Nasal cavity respiratory epithelium epithelial cell of viscerocranial mucosa (primary cell): ENCODE measurements around the gene TOR1B. TPM values are rescaled to one million over a fixed set of nuclear protein-coding genes. Genes with fewer than 3 reads are reported as not detected.

Experiments used
- total RNA-seq: library from RNA; depleted of rRNA; stranded (reverse); fragments of >200 nt; gene quantifications from 2 replicates; pipeline ENCODE4 v1.2.3, GENCODE V29; 2014

TOR1B gene, protein sequence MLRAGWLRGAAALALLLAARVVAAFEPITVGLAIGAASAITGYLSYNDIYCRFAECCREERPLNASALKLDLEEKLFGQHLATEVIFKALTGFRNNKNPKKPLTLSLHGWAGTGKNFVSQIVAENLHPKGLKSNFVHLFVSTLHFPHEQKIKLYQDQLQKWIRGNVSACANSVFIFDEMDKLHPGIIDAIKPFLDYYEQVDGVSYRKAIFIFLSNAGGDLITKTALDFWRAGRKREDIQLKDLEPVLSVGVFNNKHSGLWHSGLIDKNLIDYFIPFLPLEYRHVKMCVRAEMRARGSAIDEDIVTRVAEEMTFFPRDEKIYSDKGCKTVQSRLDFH
- total RNA-seq: 29.0 and 30.5 TPM in 2 replicates

DNA sequence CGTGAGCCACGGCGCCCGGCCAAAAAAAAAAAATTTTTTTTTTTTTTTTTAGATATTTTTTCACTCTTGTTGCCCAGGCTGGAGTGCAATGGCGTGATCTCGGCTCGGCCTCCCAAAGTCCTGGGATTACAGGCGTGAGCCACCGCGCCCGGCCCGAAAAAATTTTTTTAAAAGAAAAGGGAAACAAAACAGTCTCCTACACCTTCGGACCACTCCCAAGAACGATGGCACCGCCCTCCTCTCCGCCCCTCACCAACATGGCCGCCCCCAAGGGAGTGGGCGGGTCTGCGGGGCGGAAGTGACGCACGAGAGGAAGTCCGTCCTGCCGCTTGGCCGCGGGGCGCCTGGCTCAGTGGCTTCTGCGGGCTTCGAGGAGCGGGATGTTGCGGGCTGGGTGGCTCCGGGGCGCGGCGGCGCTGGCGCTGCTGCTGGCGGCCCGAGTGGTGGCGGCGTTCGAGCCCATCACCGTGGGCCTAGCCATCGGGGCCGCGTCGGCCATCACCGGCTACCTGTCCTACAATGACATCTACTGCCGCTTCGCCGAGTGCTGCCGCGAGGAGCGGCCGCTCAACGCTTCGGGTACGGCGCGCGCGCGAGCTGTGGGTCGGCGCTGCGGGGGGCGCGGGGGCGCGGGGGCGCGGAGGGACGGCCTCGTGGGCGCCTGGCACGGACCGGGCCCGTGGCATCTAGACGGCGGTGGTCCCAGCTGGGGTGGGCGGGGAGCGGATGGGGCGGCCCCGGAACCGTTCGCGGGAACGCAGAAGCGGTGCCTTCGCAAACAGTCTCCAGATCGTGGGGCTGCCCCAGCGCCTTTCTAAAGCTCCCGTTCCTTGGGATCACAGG lies at the start of gene TOR1B:
TSS of gene TOR1B (plus strand) at position 352 of the 843 bp plus-strand sequence. CDS start at position 381, 29 bp downstream.

DNA sequence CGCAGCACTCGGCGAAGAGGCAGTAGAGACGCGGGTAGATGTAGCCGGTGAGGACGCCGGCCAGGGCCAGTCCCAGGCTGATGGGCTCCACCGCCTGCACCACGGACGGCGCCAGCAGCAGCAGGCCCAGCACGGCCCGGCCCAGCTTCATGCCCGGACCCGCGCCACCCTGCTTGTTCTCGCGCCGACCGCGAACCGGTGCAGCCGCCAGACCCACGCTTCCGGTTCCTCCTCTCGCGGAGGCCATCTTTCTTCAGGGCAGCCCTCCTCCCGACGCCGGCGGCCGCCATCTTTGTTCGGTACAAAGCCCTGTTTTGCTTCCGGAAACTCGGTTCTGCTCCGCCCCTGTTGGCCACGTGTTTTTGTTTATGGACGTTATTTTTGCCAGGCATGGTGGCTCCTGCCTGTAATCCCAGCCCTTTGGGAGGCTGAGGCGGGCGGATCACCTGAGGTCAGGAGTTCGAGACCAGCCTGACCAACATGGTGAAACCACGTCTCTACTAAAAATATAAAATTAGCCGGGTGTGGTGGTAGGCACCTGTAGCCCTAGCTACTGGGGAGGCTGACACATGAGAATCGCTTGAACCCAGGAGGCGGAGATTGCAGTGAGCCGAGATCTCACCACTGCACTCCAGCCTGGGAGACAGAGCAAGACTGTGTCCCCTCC lies 21.1 kb downstream of the TOR1B start, which contains the start of gene TOR1A:
TSS of gene TOR1A (minus strand) at position 202 of the 667 bp plus-strand sequence. CDS start at position 151, 51 bp downstream.

DNA sequence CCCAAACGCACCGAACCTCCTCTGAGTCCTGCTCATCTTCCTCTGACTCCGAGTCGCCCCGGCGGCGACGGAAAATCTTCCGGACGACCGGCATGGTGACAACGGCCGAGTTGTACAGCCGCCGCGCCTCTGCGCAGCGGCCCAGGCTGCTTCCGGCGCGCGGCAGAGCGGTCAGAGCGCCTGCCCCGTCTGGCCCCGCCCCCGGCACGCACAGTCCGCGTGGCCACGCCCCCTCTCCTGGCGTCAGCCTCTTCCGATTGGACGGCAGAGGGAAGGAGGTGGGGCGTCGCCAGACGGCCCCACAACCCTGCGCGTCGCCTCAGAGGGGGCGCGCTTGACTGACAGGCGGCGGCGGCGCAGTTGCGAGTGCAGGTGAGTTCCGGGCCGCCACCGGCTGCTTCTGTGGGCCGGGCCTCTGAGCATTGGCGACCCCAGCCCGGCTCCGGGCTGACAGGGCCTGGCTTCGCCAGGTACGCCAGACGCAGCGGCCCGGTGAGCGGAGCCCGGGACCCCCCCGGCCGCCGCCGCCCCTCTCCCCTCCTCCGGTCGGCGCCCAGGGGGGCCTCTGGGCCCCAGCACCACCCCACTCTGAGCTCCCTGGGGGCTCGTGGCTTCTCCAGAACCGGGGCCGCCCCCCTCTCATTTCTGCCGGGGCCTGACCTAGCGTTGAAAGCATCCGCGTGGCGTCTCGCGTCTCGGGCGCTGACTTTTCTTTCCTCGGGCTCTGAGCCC lies 32.3 kb downstream of the TOR1B start, which contains the start of the genes C9orf78 and USP20:
TSS of gene C9orf78 (minus strand) at position 148 of the 732 bp plus-strand sequence. CDS start at position 94, 54 bp downstream.
TSS of gene USP20 (plus strand) at position 331 of the 732 bp plus-strand sequence. CDS start 17,098 bp downstream, outside the sequence.

Other genes with a start within 250 kb of the TOR1B start
- not detected in 2 replicates for gene C9orf50, start 182.1 kb upstream of the TOR1B start, total RNA-seq
- gene NTMT1, start 177.0 kb upstream of the TOR1B start, total RNA-seq: 28.9 and 34.2 TPM in 2 replicates
- gene ASB6, start 161.0 kb upstream of the TOR1B start, total RNA-seq: 11.3 and 19.8 TPM in 2 replicates
- gene PRRX2, start 137.5 kb upstream of the TOR1B start, total RNA-seq: under 0.01 and 0.14 TPM in 2 replicates
- gene PTGES, start 50.1 kb upstream of the TOR1B start, total RNA-seq: 7.2 and 11.0 TPM in 2 replicates
- gene TOR1A, start 21.0 kb downstream of the TOR1B start, total RNA-seq: 19.5 and 36.1 TPM in 2 replicates
- gene C9orf78, start 32.1 kb downstream of the TOR1B start, total RNA-seq: 54.5 and 73.5 TPM in 2 replicates
- 9.6 and 13.4 TPM in 2 replicates for gene USP20, start 32.3 kb downstream of the TOR1B start, total RNA-seq
- 10.3 and 23.6 TPM in 2 replicates for gene FNBP1, start 240.0 kb downstream of the TOR1B start, total RNA-seq